Right hindlimb (tissue), 1 donor: ENCODE measurements around the gene MAGEL2.
"Not testable (repeated sequence)": the region's sequence is repeated elsewhere in the genome, so short reads cannot be mapped to it uniquely, and the experiment has no call there.

Experiments
- DNase-seq: peaks from one replicate; pipeline ENCODE4 v3.0.0-alpha.2; 2018

The MAGEL2 gene

GRCh38 chr15:23602124-23602523, 45.5 kb downstream of the MAGEL2 start:
- DNase-seq, result no peak

- DNase-seq, result no peak
Measured at GRCh38 chr15:23599053-23599452, 48.6 kb downstream of the MAGEL2 start.

- DNase-seq, result not testable (repeated sequence)
Measured at GRCh38 chr15:23597278-23597677, 50.4 kb downstream of the MAGEL2 start.

GRCh38 chr15:23596736-23597135, 50.9 kb downstream of the MAGEL2 start:
- no peak for DNase-seq

GRCh38 chr15:23595368-23595767, 52.3 kb downstream of the MAGEL2 start:
- DNase-seq, result no peak

GRCh38 chr15:23594252-23594770, 53.4 kb downstream of the MAGEL2 start:
- DNase-seq, result no peak
